Measurements from ENCODE around the gene ADGRG1. TPM values are rescaled to one million over a fixed set of nuclear protein-coding genes. Genes with fewer than 3 reads are reported as not detected.

Gene ADGRG1
- total and polyA plus RNA-seq, 12 donors, result 1.8 to 69.9 (median 41.4) TPM

- TF ChIP-seq POLR2A (IDR thresholded peaks at IDR 0.05), result peak in 1 of 2 donors; percentile 33
- peak; percentile 100 for TF ChIP-seq CTCF (IDR thresholded peaks at IDR 0.05)
- Histone ChIP-seq H3K9me3 (replicated peaks in 1 of 3) (no peaks in the 10 kb centered on the region), H3K27ac (peak overlapping the region in 2 of 5 donors; percentile 15 to 74), H3K36me3 (replicated peaks in 1 of 2) (peaks cover 0 to 7% of the 10 kb centered on the region in 2 donors), H3K4me3 (no peak overlapping the region), H3K4me1 (replicated peaks in 1 of 2) (peaks cover 0 to 10% of the 10 kb centered on the region in 2 donors), H3K27me3 (no peaks in the 10 kb centered on the region)
- intact Hi-C loops (cut with DNase I), result loop anchor here (5.0 kb wide), 1 partner anchor 47 kb away; no protein-coding TSS in a partner anchor
- DNase-seq, result peak; percentile 72 to 94 (median 80)
- 3 to 62% (median 39%) methylated on average over 6 to 18 of the region's 18 CpGs for WGBS, 4 donors
These were observed 20.4 kb downstream of the ADGRG1 start for GRCh38 chr16:57648581-57649442.

- Histone ChIP-seq H3K27me3 (no peaks in the 10 kb centered on the region), H3K27ac (no peak overlapping the region), H3K9me3 (replicated peaks in 1 of 3) (no peaks in the 10 kb centered on the region), H3K36me3 (replicated peaks in 1 of 2) (peaks cover 0 to 7% of the 10 kb centered on the region in 2 donors), H3K4me1 (replicated peaks in 1 of 2) (peaks cover 0 to 10% of the 10 kb centered on the region in 2 donors), H3K4me3 (no peak overlapping the region)
- TF ChIP-seq POLR2A (IDR thresholded peaks at IDR 0.05) (no peak), CTCF (IDR thresholded peaks at IDR 0.05) (no peak)
- DNase-seq, result no peak
- 69 to 86% (median 75%) methylated on average over 6 of the region's 6 CpGs for WGBS, 4 donors
- intact Hi-C loops (cut with DNase I), result loop anchor here (5.0 kb wide), 1 partner anchor 47 kb away; no protein-coding TSS in a partner anchor
These were observed 21.0 kb downstream of the ADGRG1 start for GRCh38 chr16:57649443-57649751.

DNA sequence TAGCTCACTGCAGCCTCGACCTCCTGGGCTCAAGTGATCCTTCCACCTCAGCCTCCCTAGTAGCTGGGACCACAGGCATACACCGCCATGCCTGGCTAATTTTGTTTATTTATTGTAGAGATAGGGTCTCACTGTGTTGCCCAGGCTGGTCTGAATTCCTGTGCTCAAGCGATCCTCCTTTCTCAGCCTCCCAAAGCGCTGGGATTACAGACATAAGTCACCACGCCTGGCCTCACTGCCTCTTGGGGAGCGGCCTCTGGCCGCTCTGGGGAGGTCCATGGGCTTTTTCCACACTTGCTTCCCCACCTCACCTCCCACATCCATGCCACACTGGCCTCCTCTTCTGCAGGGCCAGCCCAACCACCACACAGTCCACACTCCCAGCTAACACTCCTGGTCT is 21.4 kb downstream of the ADGRG1 start:
- H3K4me3 ChIP-seq, result no peak overlapping the region
- peaks cover 0 to 7% of the 10 kb centered on the region in 2 donors for H3K36me3 ChIP-seq (replicated peaks in 1 of 2)
- intact Hi-C loops (cut with DNase I), result loop anchor here (5.0 kb wide), 1 partner anchor 48 kb away; no protein-coding TSS in a partner anchor
- H3K27ac ChIP-seq, result no peak overlapping the region
- no peaks in the 10 kb centered on the region for H3K27me3 ChIP-seq
- TF ChIP-seq CTCF (IDR thresholded peaks at IDR 0.05), result no peak
- no peak for TF ChIP-seq POLR2A (IDR thresholded peaks at IDR 0.05)
- peaks cover 0 to 10% of the 10 kb centered on the region in 2 donors for H3K4me1 ChIP-seq (replicated peaks in 1 of 2)
- WGBS, 4 donors, result 80 to 86% (median 81%) methylated on average over 7 of the region's 7 CpGs
- H3K9me3 ChIP-seq (replicated peaks in 1 of 3), result no peaks in the 10 kb centered on the region
- DNase-seq, result no peak

- TF ChIP-seq CTCF (IDR thresholded peaks at IDR 0.05), result no peak
- no peak for TF ChIP-seq POLR2A (IDR thresholded peaks at IDR 0.05)
- Histone ChIP-seq H3K4me3 (no peak overlapping the region), H3K4me1 (replicated peaks in 1 of 2) (peaks cover 0 to 10% of the 10 kb centered on the region in 2 donors), H3K9me3 (replicated peaks in 1 of 3) (no peaks in the 10 kb centered on the region), H3K27me3 (no peaks in the 10 kb centered on the region), H3K27ac (no peak overlapping the region), H3K36me3 (replicated peaks in 1 of 2) (peaks cover 0 to 7% of the 10 kb centered on the region in 2 donors)
- intact Hi-C loops (cut with DNase I), result no loop called here
- DNase-seq, result no peak
- 83 to 89% (median 84%) methylated on average over 9 to 10 of the region's 10 CpGs for WGBS, 4 donors
These were observed 23.2 kb downstream of the ADGRG1 start for GRCh38 chr16:57651344-57652333.
